GM12864 (cell line): Measurements from ENCODE around the gene SAFB.

Source experiments
- DNase-seq: peaks from one replicate; pipeline ENCODE4 v3.0.0-alpha.2; 2011; ENCODE audit warnings: low read depth
- H3K4me3 ChIP-seq: 2 replicates; pipeline ENCODE4 v1.5.1; 2011; ENCODE audit warnings: mild to moderate bottlenecking, low read depth, low read length, control low read depth
- TF ChIP-seq, protein P1 (sequence below): IDR thresholded peaks from 2 replicates; pipeline ENCODE4 v1.5.1; 2011; ENCODE audit warnings: low read depth, mild to moderate bottlenecking, moderate library complexity, low read length, control low read depth, inconsistent platforms; ENCODE audit errors: missing control alignments

The SAFB gene

DNA sequence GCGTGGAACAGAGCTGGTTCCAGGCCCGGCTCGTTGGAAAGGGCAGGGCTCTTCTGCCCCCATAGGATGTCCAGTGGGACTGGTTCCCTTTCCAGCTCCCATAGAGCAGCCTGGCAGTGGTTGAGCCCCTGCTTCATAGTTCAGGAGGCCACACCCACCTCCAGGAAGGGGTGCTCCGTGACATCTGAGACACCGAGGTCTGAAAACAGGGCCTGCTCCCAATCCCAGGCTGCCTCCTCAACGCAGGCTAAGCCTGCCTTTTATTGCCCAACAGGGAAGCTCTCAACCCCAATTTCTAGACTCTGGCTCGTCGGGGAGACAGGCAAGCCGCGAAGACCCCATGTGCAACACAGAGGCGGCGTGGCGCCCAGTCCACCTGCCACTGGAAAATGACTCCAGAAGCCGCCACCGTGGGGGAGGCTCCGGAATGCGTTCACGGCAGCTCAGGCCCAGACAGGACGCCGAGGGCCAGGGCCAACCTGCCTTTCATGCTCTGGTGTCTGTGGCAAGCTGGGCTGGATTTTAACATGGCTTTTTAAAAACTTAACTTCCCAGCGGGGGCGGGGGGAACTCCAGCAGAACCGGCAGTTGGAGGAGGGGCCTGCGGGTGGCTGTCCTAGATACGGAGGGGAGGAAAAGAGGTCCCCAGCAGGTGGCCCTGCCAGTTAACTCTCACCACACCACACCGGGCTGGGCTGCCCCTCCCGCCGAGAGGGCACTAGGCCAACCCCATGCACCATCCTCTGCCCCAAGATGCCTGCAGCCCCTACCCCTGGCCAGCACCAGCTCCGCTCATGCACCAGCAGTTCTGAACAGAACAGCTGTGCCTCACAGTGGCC is 37.2 kb upstream of the SAFB start:
- TF ChIP-seq, protein P1, sequence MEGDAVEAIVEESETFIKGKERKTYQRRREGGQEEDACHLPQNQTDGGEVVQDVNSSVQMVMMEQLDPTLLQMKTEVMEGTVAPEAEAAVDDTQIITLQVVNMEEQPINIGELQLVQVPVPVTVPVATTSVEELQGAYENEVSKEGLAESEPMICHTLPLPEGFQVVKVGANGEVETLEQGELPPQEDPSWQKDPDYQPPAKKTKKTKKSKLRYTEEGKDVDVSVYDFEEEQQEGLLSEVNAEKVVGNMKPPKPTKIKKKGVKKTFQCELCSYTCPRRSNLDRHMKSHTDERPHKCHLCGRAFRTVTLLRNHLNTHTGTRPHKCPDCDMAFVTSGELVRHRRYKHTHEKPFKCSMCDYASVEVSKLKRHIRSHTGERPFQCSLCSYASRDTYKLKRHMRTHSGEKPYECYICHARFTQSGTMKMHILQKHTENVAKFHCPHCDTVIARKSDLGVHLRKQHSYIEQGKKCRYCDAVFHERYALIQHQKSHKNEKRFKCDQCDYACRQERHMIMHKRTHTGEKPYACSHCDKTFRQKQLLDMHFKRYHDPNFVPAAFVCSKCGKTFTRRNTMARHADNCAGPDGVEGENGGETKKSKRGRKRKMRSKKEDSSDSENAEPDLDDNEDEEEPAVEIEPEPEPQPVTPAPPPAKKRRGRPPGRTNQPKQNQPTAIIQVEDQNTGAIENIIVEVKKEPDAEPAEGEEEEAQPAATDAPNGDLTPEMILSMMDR, result no peak
- H3K4me3 ChIP-seq, result no peak overlapping the region
- no peak for DNase-seq

DNA sequence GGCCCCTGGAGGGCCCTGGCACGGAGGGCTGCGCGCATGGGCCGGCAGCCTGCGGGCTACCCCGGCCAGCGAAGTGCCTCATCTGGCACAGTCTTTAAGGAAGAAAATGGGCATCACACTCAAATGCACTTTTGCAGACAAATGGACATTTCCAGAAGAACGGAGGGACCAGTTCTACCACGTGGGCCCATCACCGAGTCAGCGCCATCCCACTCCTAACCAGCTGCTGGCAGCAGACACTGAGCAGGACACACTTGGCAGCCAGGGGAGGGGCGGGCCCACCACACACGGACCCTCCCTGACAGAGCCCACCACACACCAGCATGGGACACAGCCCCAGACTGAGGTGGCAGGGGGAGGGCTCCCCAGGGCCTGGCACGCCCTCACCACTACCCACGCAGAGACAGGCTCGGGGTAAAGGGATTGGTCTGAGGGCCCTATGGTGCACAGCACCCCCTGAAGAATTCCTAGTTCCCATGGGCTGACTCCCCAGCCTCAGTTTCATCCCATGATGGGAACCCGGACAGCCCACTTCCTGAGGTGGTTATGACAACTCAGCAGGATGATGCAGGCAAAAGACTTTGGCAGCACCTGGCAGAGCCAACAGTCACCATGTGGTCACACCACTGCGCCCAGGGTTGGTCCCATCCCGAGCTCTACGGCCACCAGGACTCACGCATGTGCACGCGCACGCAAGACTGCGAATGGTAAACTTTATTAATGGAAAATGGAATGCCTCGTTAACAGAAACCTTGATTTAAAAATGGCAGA is 36.4 kb upstream of the SAFB start:
- no peak for DNase-seq
- TF ChIP-seq, protein P1, result no peak
- no peak overlapping the region for H3K4me3 ChIP-seq

DNA sequence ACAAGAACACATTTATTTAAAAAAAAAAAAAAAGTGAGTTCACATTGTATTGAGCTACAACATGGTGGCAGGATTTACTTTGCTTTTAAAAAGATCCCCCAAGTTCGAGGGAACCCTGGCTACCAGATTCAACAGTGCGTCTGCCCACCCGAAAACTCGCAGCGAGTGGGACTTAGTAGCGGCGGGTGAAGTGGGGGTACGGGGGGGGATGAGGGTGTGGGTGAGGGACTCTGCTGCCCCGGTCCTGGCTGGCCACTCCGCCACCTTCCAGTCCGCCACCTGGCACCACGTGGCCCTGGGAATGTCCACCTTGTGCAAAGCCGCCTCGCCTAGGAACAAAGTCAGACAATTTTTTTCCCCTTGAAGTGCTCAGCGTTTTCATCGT is 35.8 kb upstream of the SAFB start:
- H3K4me3 ChIP-seq, result no peak overlapping the region
- DNase-seq, result no peak
- TF ChIP-seq, protein P1, result no peak

DNA sequence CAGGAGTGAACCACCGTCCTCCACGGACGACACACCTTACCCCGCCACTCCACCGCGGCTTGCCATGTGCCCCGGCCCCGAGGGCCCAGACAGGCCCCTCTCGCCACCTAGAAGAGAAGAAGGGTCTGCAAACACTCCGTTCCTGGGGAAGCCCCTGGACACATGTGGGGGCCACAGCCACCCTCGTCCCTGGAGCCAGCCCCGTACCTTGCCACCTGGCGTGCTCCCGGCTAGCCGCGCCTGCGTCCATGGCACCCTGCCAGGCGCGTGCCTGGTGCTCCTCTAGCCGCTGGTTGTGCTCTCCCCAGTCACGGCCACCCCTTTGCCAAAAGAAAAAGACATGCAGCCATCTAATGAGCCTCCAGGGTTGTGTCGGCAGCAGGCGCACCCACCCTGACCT is 35.2 kb upstream of the SAFB start:
- TF ChIP-seq, protein P1, result no peak
- no peak overlapping the region for H3K4me3 ChIP-seq
- no peak for DNase-seq

DNA sequence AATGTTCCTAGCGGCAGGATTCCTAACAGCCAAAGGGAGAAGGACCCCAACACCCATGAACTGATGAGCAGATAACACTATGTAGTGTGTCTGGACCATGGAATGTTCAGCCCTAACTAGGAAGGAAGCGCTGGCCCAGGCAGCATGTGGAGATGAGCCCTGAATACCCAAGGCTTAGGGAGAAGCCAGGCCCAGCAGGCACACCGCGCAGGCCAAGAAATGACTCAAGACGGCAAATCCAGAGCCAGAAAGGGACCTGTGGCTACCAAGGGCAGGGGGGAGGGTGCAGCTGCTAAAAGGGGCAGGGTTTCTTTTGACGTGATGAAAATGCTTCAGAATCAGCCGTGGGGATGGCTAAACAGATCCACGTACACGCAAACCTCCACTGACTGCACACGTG is 34.4 kb upstream of the SAFB start:
- DNase-seq, result no peak
- TF ChIP-seq, protein P1, result no peak
- no peak overlapping the region for H3K4me3 ChIP-seq

DNA sequence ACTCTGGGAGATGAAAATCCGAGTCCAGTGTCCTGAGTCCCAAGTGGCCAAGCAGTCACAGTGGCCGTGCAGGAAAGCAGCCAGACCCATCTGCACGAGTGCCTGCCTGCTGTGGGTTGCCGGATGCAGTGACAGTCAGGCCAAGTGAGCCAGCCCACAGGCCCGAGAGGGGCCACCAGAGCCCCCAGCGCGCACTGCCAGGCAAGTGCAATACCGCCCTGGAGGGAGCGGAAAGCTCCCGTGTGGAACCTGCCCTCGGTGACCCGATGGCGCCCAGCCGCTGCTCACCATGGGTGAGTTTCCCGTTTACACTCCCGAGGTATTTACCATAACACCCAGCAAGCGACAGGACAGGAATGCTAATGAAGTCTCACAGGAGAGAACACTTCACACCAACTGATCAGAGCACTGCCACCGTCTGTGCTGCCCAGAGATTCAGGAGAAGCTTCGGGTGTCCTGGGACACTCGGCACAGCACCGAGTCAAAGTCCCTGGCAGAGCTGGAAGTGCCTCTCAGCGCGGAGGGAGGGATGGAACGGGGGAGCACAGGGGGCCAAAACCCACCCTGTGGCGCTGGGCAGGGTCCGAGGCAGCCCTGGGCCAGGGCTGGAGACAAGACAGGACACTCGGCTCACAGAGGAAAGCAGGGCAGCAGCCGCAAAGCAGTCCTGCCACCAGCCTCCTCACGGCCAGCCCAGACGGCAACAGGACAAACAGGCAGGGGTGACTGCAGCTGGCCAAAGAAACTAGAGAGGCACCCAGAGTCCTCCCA is 33.8 kb upstream of the SAFB start:
- TF ChIP-seq, protein P1, result no peak
- DNase-seq, result no peak
- H3K4me3 ChIP-seq, result no peak overlapping the region
